CD14-positive monocyte (primary cell): ENCODE data around the gene MYOM1. TPM values are rescaled to one million over a fixed set of nuclear protein-coding genes. Genes with fewer than 3 reads are reported as not detected.

Experiments
- DNase-seq, 3 donors: peaks; one replicate each; pipeline ENCODE4 v3.0.0-alpha.2; 2011 to 2022
- H2AFZ ChIP-seq: 2 replicates; pipeline ENCODE4 v1.6.0; 2012; ENCODE audit warnings: mild to moderate bottlenecking, low read depth, low read length, inconsistent platforms; ENCODE audit not compliant: insufficient read depth, poor library complexity, severe bottlenecking
- H3K27ac ChIP-seq, 2 donors: 1 replicate in 1 of 2; 2 replicates in 1 of 2; pipeline ENCODE4 v1.5.1; 2012 to 2013; ENCODE audit warnings: low read length in 2 of 2, control low read depth in 1 of 2, inconsistent platforms in 1 of 2, low read depth in 1 of 2, mild to moderate bottlenecking in 1 of 2
- H3K27me3 ChIP-seq, 2 donors: one replicate each; pipeline versions ENCODE4 v1.6.0 to v1.6.1; 2011 to 2013; ENCODE audit warnings: low read length in 2 of 2; ENCODE audit not compliant: control insufficient read depth in 2 of 2, insufficient read depth in 2 of 2
- H3K36me3 ChIP-seq, 2 donors: replicated peaks in 1 of 2; 1 replicate in 1 of 2; 2 replicates in 1 of 2; pipeline versions ENCODE4 v1.5.1 to v1.6.1; 2012 to 2013; ENCODE audit warnings: low read length in 2 of 2, control low read depth in 1 of 2, inconsistent platforms in 1 of 2, mild to moderate bottlenecking in 1 of 2; ENCODE audit not compliant: insufficient read depth in 2 of 2, control insufficient read depth in 1 of 2
- H3K4me1 ChIP-seq, 2 donors: 1 replicate in 1 of 2; 2 replicates in 1 of 2; pipeline versions ENCODE4 v1.5.1 to v1.6.1; 2012 to 2013; ENCODE audit warnings: low read length in 2 of 2, control low read depth in 1 of 2, inconsistent platforms in 1 of 2, mild to moderate bottlenecking in 1 of 2, moderate library complexity in 1 of 2; ENCODE audit not compliant: insufficient read depth in 2 of 2, control insufficient read depth in 1 of 2
- H3K4me2 ChIP-seq: replicated peaks from 2 replicates; pipeline ENCODE3; 2012; ENCODE audit warnings: low read length, moderate library complexity, mild to moderate bottlenecking; ENCODE audit not compliant: poor library complexity, severe bottlenecking; ENCODE audit errors: extremely low read depth
- H3K4me3 ChIP-seq, 3 experiments: fragments of 200-600 bp in 1 of 3; sonication (generic) in 1 of 3; replicated peaks in 1 of 3; 1 replicate in 2 of 3; 2 replicates in 1 of 3; pipeline ENCODE4 v1.5.1; 2011 to 2013; ENCODE audit warnings: low read length in 3 of 3, mild to moderate bottlenecking in 3 of 3, control low read depth in 2 of 3, low read depth in 2 of 3, inconsistent platforms in 1 of 3, moderate library complexity in 1 of 3
- H3K79me2 ChIP-seq: 2 replicates; pipeline ENCODE4 v1.6.0; 2012; ENCODE audit warnings: mild to moderate bottlenecking, control low read depth, inconsistent platforms, low read length, moderate library complexity; ENCODE audit not compliant: insufficient read depth
- H3K9ac ChIP-seq: 2 replicates; pipeline ENCODE4 v1.6.0; 2017; ENCODE audit warnings: low read length, mild to moderate bottlenecking; ENCODE audit not compliant: insufficient read depth, poor library complexity, severe bottlenecking
- H3K9me3 ChIP-seq, 2 donors: replicated peaks in 1 of 2; 1 replicate in 1 of 2; 2 replicates in 1 of 2; pipeline versions ENCODE4 v1.5.1 to v1.6.1; 2012 to 2013; ENCODE audit warnings: low read length in 2 of 2, control low read depth in 1 of 2; ENCODE audit not compliant: control insufficient read depth in 1 of 2, insufficient read depth in 1 of 2
- H4K20me1 ChIP-seq: 2 replicates; pipeline ENCODE4 v1.6.0; 2012; ENCODE audit warnings: mild to moderate bottlenecking, low read length, control low read depth, moderate library complexity; ENCODE audit not compliant: insufficient read depth
- H3K27ac Mint-ChIP-seq, 7 donors: one replicate each; pipeline ENCODE4 v1.8.0; 2020; ENCODE audit warnings: mild to moderate bottlenecking in 7 of 7, mixed read lengths in 7 of 7, moderate library complexity in 6 of 7, inconsistent platforms in 2 of 7
- H3K27me3 Mint-ChIP-seq, 3 donors: one replicate each; pipeline ENCODE4 v1.8.0; 2021 to 2022; ENCODE audit warnings: low read depth in 3 of 3, mild to moderate bottlenecking in 3 of 3, mixed read lengths in 3 of 3, moderate library complexity in 3 of 3, inconsistent platforms in 1 of 3
- H3K36me3 Mint-ChIP-seq, 2 donors: one replicate each; pipeline ENCODE4 v1.8.0; 2020; ENCODE audit warnings: mixed read lengths in 2 of 2, inconsistent platforms in 1 of 2, mild to moderate bottlenecking in 1 of 2
- H3K4me1 Mint-ChIP-seq: one replicate; pipeline ENCODE4 v1.8.0; 2020; ENCODE audit warnings: mild to moderate bottlenecking, mixed read lengths
- H3K4me3 Mint-ChIP-seq, 2 donors: one replicate each; pipeline ENCODE4 v1.8.0; 2020; ENCODE audit warnings: mild to moderate bottlenecking in 2 of 2, mixed read lengths in 2 of 2, moderate library complexity in 1 of 2
- H3K9me3 Mint-ChIP-seq, 7 donors: one replicate each; pipeline ENCODE4 v1.8.0; 2020 to 2022; ENCODE audit warnings: mixed read lengths in 7 of 7, mild to moderate bottlenecking in 6 of 7, moderate library complexity in 6 of 7, inconsistent platforms in 2 of 7
- WGBS: methylation state at CpG from one replicate; pipeline ENCODE4 v1.1.5; 2013; ENCODE audit warnings: missing lambda C conversion rate; ENCODE audit not compliant: insufficient coverage; 5-methylcytosine and 5-hydroxymethylcytosine counted together
- intact Hi-C, 2 donors: fragments of 100-400 bp; cut with micrococcal nuclease; formaldehyde crosslinking; loops; one replicate each; pipeline versions ENCODE4 v1.15.0 to v1.15.1; 2023
- polyA plus RNA-seq, 3 donors: library from polyadenylated mRNA; depleted of rRNA in 1 of 3; unstranded in 2 of 3; stranded (reverse) in 1 of 3; fragments of 300-500 nt in 2 of 3; fragments of >200 nt in 1 of 3; fragmentation: Illumina TruSeq in 2 of 3; gene quantifications; 1 replicate in 2 of 3; 2 replicates in 1 of 3; pipeline ENCODE4 v1.2.3, GENCODE V29; 2012 to 2021
- TF ChIP-seq, protein P1 (sequence below): fragments of 200-600 bp; IDR thresholded peaks from one replicate; pipeline ENCODE4 v1.8.0; 2022; ENCODE audit warnings: antibody characterized with exemption, mild to moderate bottlenecking

The MYOM1 gene
- polyA plus RNA-seq, 3 donors, result 0.05 to 0.95 (median 0.22) TPM

DNA sequence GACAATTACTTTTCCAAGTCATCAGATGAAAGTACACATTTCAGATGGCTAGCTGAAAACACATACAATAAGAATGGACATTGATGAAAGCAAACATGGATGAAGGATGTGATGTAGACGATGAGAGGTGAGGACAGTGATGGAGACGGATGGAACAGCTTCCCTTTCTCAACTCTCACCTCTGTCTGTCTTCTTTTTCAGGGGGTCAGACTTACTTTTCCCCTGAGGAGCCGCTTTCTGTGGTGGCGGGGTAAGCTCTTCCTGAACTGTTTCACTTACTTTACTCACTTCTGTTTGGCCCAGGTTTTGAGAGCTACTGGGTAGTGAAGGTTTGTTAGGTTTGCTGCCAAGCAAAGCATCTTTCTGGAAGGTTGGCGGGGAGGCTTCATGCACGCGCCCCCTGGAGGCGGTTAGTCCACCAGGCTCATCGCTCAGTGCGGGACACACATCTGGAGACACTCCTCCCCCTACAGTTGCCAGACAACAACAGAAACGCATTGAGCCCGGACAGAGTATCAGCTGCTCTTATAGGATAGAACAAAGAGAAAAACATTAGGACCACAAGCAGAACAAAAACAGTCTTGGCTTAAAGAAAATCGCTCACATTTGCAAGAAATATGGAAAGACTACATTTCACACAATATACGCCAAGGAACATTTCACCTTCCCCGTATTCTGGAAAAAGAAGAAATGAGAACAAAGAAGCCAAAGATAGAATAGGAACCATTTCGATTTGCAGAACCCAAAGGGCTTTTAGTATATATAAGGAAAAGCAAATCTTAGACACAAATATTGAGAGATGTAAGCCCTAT is 90.5 kb downstream of the MYOM1 start:
- Histone ChIP-seq H3K27me3 (no peaks in the 10 kb centered on the region), H3K9me3 (no peaks in the 10 kb centered on the region), H2AFZ (peak overlapping the region; percentile 33), H3K4me1 (no peaks in the 10 kb centered on the region), H3K9ac (no peak overlapping the region), H3K36me3 (no peaks in the 10 kb centered on the region), H3K4me2 (peak overlapping the region; percentile 62), H3K4me3 (peak overlapping the region in 1 of 3 experiments; percentile 39), H4K20me1 (no peaks in the 10 kb centered on the region), H3K79me2 (no peaks in the 10 kb centered on the region), H3K27ac (no peak overlapping the region)
- Mint-ChIP-seq H3K36me3 (no peaks in the 10 kb centered on the region), H3K9me3 (peaks cover 0 to 6% (median 0%) of the 10 kb centered on the region in 7 donors), H3K27me3 (peaks cover 0 to 2% (median 0%) of the 10 kb centered on the region in 3 donors), H3K4me3 (peak overlapping the region; percentile 65 to 79), H3K4me1 (peaks cover 7% of the 10 kb centered on the region), H3K27ac (peak overlapping the region in 1 of 7 donors; percentile 33)
- WGBS, result 0% methylated on average over 7 of the region's 16 CpGs
- intact Hi-C loops, result loop anchor here in 1 of 2 donors (10.0 kb wide), 1 partner anchor 114 kb away; the partner anchor contains the start of gene LPIN2
- peak; percentile 56 to 72 (median 69) for DNase-seq
- TF ChIP-seq, protein P1, sequence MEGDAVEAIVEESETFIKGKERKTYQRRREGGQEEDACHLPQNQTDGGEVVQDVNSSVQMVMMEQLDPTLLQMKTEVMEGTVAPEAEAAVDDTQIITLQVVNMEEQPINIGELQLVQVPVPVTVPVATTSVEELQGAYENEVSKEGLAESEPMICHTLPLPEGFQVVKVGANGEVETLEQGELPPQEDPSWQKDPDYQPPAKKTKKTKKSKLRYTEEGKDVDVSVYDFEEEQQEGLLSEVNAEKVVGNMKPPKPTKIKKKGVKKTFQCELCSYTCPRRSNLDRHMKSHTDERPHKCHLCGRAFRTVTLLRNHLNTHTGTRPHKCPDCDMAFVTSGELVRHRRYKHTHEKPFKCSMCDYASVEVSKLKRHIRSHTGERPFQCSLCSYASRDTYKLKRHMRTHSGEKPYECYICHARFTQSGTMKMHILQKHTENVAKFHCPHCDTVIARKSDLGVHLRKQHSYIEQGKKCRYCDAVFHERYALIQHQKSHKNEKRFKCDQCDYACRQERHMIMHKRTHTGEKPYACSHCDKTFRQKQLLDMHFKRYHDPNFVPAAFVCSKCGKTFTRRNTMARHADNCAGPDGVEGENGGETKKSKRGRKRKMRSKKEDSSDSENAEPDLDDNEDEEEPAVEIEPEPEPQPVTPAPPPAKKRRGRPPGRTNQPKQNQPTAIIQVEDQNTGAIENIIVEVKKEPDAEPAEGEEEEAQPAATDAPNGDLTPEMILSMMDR, result peak; percentile 91

DNA sequence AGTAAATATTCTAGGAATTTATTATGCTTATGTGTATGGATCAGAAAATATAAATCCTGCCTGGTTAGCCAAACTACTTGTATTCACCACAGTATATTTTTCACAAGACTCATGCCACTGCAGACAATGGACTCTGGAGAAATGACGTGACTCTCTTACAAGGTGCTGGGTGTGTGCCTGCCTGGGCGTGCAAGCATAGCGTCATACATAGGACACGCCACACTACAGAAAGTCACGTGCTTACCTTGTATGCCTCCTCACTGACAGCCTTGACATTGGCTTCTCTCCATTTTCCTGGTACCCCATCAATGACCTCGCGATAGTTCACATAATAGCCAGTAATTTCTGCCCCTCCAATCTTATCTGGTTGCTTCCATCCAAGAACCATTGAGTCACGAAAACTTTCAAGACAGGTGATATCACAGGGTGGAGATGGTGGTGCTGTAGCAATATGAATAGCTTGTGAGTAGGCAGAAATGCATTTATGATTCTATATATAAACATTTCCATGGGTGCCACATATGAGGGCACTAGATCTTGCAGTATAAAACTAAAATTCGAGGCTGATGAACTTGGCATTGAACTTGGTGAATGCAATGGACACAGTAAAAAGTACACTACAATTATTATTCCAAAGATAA is 93.2 kb downstream of the MYOM1 start:
- Mint-ChIP-seq H3K27me3 (peaks cover 0 to 4% (median 1%) of the 10 kb centered on the region in 3 donors), H3K27ac (no peak overlapping the region), H3K4me3 (no peak overlapping the region), H3K9me3 (peaks cover 0 to 6% (median 0%) of the 10 kb centered on the region in 7 donors), H3K36me3 (no peaks in the 10 kb centered on the region), H3K4me1 (peaks cover 7% of the 10 kb centered on the region)
- intact Hi-C loops, result loop anchor here in 1 of 2 donors (10.0 kb wide), 1 partner anchor 112 kb away; the partner anchor contains the start of gene LPIN2
- WGBS, result 95% methylated on average over 3 of the region's 9 CpGs
- DNase-seq, result no peak
- no peaks in the 10 kb centered on the region for H3K36me3 ChIP-seq
- no peaks in the 10 kb centered on the region for H3K79me2 ChIP-seq
- no peaks in the 10 kb centered on the region for H4K20me1 ChIP-seq
- no peak overlapping the region for H3K27ac ChIP-seq
- no peak overlapping the region for H2AFZ ChIP-seq
- H3K4me3 ChIP-seq, result no peak overlapping the region
- H3K9me3 ChIP-seq, result no peaks in the 10 kb centered on the region
- no peaks in the 10 kb centered on the region for H3K27me3 ChIP-seq
- no peak overlapping the region for H3K4me2 ChIP-seq
- TF ChIP-seq, protein P1, result no peak
- no peak overlapping the region for H3K9ac ChIP-seq
- H3K4me1 ChIP-seq, result no peaks in the 10 kb centered on the region
